Thyroid gland (tissue), 4 donors: ENCODE results near the gene MEGF10. TPM values are rescaled to one million over a fixed set of nuclear protein-coding genes. Genes with fewer than 3 reads are reported as not detected.
A peak's percentile ranks its signal among the peaks of the same experiment; 100 is the strongest.

Experiments
- DNase-seq, 2 donors: peaks; one replicate each; pipeline ENCODE4 v3.0.0-alpha.2; 2019
- H3K27ac ChIP-seq, 3 donors: fragments of 200-600 bp; sonication (generic); 1 replicate in 2 of 3; 2 replicates in 1 of 3; pipeline ENCODE4 v1.5.1; 2016 to 2019; ENCODE audit warnings: mild to moderate bottlenecking in 1 of 3, moderate library complexity in 1 of 3
- H3K27me3 ChIP-seq: fragments of 200-600 bp; sonication (generic); one replicate; pipeline ENCODE4 v1.5.1; 2019
- H3K36me3 ChIP-seq, 2 donors: fragments of 200-600 bp; sonication (generic); one replicate each; pipeline ENCODE4 v1.5.1; 2016 to 2019
- H3K4me1 ChIP-seq, 2 donors: fragments of 200-600 bp; sonication (generic); one replicate each; pipeline ENCODE4 v1.5.1; 2017 to 2019
- H3K4me3 ChIP-seq, 3 donors: fragments of 200-600 bp; sonication (generic); replicated peaks in 1 of 3; 1 replicate in 2 of 3; 2 replicates in 1 of 3; pipeline ENCODE4 v1.5.1; 2016; ENCODE audit warnings: mild to moderate bottlenecking in 1 of 3
- H3K9me3 ChIP-seq: fragments of 200-600 bp; sonication (generic); one replicate; pipeline ENCODE4 v1.5.1; 2017
- POLR2A ChIP-seq, 2 donors: fragments of 450-650 bp; IDR thresholded peaks; one replicate each; pipeline ENCODE4 v1.6.1; 2017; ENCODE audit warnings: antibody characterized with exemption in 2 of 2, mild to moderate bottlenecking in 2 of 2, moderate library complexity in 1 of 2
- WGBS, 2 donors: methylation state at CpG; one replicate each; pipeline ENCODE4 v1.1.5; 2017; 5-methylcytosine and 5-hydroxymethylcytosine counted together
- intact Hi-C: fragments of 100-400 bp; cut with DNase I; formaldehyde crosslinking; loops from one replicate; pipeline ENCODE4 v1.15.1; 2023
- total RNA-seq, 4 donors: library from RNA; depleted of rRNA; stranded (reverse); fragments of >200 nt; gene quantifications; one replicate each; pipeline ENCODE4 v1.2.3, GENCODE V29; 2016
- TF ChIP-seq, protein P1 (sequence below), 6 experiments: fragments of 200-600 bp in 3 of 6; fragments of 450-650 bp in 3 of 6; sonication (generic) in 3 of 6; IDR thresholded peaks; one replicate each; pipeline ENCODE4 v1.5.1; 2016 to 2019; ENCODE audit warnings: antibody characterized with exemption in 6 of 6, mild to moderate bottlenecking in 2 of 6, inconsistent platforms in 1 of 6, moderate library complexity in 1 of 6

Gene MEGF10
- total RNA-seq, 4 donors from 2014 or later = under 0.01 to 2.3 (median 0.42) TPM; not detected in 1

GRCh38 chr5:127441799-127442484, 151.3 kb downstream of the MEGF10 start:
- no peaks in the 10 kb centered on the region for H3K4me1 ChIP-seq
- no peak overlapping the region for H3K4me3 ChIP-seq
- no peak for TF ChIP-seq POLR2A (IDR thresholded peaks at IDR 0.05)
- TF ChIP-seq, protein P1, sequence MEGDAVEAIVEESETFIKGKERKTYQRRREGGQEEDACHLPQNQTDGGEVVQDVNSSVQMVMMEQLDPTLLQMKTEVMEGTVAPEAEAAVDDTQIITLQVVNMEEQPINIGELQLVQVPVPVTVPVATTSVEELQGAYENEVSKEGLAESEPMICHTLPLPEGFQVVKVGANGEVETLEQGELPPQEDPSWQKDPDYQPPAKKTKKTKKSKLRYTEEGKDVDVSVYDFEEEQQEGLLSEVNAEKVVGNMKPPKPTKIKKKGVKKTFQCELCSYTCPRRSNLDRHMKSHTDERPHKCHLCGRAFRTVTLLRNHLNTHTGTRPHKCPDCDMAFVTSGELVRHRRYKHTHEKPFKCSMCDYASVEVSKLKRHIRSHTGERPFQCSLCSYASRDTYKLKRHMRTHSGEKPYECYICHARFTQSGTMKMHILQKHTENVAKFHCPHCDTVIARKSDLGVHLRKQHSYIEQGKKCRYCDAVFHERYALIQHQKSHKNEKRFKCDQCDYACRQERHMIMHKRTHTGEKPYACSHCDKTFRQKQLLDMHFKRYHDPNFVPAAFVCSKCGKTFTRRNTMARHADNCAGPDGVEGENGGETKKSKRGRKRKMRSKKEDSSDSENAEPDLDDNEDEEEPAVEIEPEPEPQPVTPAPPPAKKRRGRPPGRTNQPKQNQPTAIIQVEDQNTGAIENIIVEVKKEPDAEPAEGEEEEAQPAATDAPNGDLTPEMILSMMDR (IDR thresholded peaks at IDR 0.05) = peak in 1 of 6 experiments; percentile 18
- H3K27ac ChIP-seq = no peak overlapping the region
- no peaks in the 10 kb centered on the region for H3K27me3 ChIP-seq
- H3K36me3 ChIP-seq = no peaks in the 10 kb centered on the region
- 81 to 86% methylated on average over 4 of the region's 4 CpGs for WGBS, 2 donors
- no peak for DNase-seq
- intact Hi-C loops = no loop called here
- H3K9me3 ChIP-seq = no peaks in the 10 kb centered on the region

DNA sequence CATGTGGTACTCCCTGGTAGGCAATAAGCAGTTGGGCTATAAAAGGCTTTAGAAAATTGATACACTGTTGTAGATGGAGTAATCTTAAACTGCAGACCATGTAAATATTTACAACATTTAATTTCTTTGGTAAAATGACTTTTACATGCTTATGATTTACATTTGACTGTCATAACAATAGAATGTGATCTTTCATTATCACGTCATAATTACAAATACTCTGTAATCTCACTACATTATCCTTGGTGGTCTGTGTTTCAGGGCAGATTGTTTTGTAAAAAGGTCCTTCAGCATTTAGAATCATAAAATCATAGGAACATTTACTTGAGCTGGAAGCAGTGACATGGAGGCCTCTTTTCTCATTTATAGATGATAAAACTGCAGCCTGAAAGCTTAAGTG, 153.6 kb downstream of the MEGF10 start:
- TF ChIP-seq POLR2A (IDR thresholded peaks at IDR 0.05) = no peak
- TF ChIP-seq, protein P1 (IDR thresholded peaks at IDR 0.05) = no peak
- Histone ChIP-seq H3K27ac (no peak overlapping the region), H3K27me3 (no peaks in the 10 kb centered on the region), H3K9me3 (no peaks in the 10 kb centered on the region), H3K4me3 (no peak overlapping the region), H3K36me3 (no peaks in the 10 kb centered on the region), H3K4me1 (no peaks in the 10 kb centered on the region)
- intact Hi-C loops = no loop called here
- DNase-seq = no peak
- WGBS, 2 donors = 94% methylated on average over 1 of the region's 1 CpG

GRCh38 chr5:127445328-127445727, 154.7 kb downstream of the MEGF10 start:
- TF ChIP-seq, protein P1 (IDR thresholded peaks at IDR 0.05) = no peak
- TF ChIP-seq POLR2A (IDR thresholded peaks at IDR 0.05) = no peak
- H3K27ac ChIP-seq = no peak overlapping the region
- no peak overlapping the region for H3K4me3 ChIP-seq
- no peak for DNase-seq
- H3K36me3 ChIP-seq = no peaks in the 10 kb centered on the region
- no peaks in the 10 kb centered on the region for H3K27me3 ChIP-seq
- intact Hi-C loops = no loop called here
- H3K9me3 ChIP-seq = no peaks in the 10 kb centered on the region
- H3K4me1 ChIP-seq = no peaks in the 10 kb centered on the region
- WGBS, 2 donors = 61 to 65% methylated on average over 4 of the region's 4 CpGs

GRCh38 chr5:127446626-127447025, 156.0 kb downstream of the MEGF10 start:
- no peaks in the 10 kb centered on the region for H3K9me3 ChIP-seq
- H3K4me1 ChIP-seq = no peaks in the 10 kb centered on the region
- no peak for DNase-seq
- WGBS, 2 donors = 73 to 78% methylated on average over 2 of the region's 2 CpGs
- intact Hi-C loops = no loop called here
- TF ChIP-seq, protein P1 (IDR thresholded peaks at IDR 0.05) = no peak
- no peak for TF ChIP-seq POLR2A (IDR thresholded peaks at IDR 0.05)
- H3K27ac ChIP-seq = no peak overlapping the region
- no peak overlapping the region for H3K4me3 ChIP-seq
- H3K36me3 ChIP-seq = no peaks in the 10 kb centered on the region
- no peaks in the 10 kb centered on the region for H3K27me3 ChIP-seq

GRCh38 chr5:127447827-127448226, 157.2 kb downstream of the MEGF10 start:
- TF ChIP-seq, protein P1 (IDR thresholded peaks at IDR 0.05) = no peak
- no peak for TF ChIP-seq POLR2A (IDR thresholded peaks at IDR 0.05)
- no peaks in the 10 kb centered on the region for H3K9me3 ChIP-seq
- H3K27ac ChIP-seq = no peak overlapping the region
- no peak overlapping the region for H3K4me3 ChIP-seq
- H3K36me3 ChIP-seq = no peaks in the 10 kb centered on the region
- intact Hi-C loops = no loop called here
- no peaks in the 10 kb centered on the region for H3K4me1 ChIP-seq
- no peaks in the 10 kb centered on the region for H3K27me3 ChIP-seq
- 87 to 92% methylated on average over 7 of the region's 7 CpGs for WGBS, 2 donors
- DNase-seq = no peak
